HG03354 (cell line): ENCODE data around the gene NAA10.

Experiments
- ATAC-seq: cut with Tn5 transposase; IDR thresholded peaks from one replicate; pipeline ENCODE4 v1.9.1; 2021; ENCODE audit warnings: mild to moderate bottlenecking; ENCODE audit not compliant: unreplicated experiment, poor library complexity, severe bottlenecking

The NAA10 gene

DNA sequence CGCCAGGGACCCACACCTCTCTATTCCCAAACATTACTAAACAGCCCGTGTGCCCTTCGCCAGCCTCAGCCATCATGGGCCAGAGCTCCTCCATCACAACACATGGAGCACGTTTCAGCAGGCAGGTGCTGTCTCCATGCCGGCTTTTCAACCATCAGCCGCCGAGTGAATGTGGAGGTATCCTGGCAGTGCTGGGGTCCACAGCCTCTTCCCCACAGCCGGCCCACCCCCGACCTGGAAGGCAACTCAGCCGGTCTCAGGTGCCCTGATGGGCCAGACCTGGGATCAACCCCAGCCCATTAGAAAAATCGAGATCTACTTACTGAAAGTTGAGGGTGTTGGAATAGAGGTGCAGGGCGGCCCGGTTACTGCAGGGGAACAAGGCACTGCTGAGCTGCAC, 3.1 kb downstream of the NAA10 start:
- no peak for ATAC-seq

DNA sequence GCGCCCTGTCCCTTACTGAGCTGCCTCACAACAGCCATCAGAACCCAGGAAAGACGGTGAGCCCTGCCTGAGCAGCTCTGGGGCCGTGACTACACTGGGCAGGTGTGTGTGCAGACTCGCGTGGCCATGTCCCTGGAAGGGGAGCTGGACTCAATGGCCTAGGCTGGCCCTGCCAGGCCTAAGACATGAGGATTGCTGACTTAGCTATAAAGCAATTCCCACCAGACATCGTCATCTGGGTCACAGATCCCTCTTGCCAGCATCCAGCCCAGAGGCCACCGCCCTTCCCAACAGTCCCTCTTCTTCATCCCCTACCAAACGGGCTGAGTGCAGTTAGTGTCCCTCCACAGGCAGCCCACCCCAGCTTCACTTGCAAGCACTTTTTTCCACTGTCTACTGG, 3.7 kb downstream of the NAA10 start:
- ATAC-seq = no peak

DNA sequence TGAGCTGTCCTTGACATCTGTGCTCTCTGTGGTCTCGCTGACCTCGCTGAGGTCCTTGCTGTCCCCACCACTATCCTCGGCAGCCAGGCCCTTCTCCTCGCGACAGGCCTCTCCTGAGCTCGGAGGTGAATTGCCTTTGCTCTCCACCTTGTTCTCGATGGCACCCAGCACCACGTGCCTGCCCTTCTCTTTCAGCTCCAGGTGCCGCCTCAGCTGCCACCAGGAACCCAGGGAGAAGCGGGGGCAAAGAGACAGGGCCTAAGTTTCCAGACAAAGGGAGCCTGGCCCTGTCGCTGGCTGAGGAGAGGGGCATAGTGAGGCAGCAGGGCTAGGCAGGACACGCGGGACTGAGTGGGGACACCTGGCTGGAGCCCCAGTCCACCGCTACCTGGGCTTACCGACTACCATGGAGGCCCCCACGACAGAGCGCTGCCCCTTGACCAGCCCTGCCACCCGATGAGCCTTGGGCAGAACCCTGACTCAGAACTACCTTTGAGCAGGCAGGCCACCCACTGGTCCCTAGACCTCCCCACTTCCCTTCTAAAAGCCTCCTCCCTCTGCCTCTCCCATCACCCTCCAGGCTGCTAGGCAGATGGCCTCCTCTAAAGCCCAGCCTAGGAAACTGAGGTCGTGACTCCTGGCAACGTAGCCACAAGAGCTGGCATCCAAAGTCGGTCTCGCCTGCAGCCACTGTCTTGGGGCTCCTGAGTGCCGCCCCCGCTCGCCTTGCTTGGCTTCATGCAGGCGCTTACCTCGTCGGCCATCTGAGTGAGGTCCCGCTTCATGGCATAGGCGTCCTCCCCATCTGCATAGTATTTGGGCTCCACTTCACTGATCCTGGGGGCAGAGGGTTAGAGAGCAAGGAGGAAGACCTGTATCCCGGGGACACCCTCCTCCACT, 4.6 kb downstream of the NAA10 start:
- ATAC-seq = no peak

DNA sequence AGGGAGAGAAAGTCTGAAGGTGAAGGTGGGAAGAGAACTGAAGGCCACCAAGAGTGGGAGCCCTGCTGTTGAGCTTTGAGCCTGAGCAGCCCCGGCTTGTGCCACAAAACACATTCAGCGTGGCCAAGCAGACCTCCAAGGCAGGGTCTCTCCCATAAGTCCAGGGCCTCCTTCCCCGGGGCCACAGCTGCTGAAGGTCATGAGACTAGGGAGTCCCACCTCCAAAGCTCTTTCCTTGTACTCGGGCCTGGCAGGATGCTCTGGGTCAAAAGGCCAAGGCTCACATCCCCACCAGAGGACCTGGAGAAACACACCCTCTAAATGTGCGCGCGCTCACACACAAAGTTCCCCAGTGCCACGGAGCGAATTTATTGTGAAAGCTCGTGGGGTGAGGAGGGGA, 5.3 kb downstream of the NAA10 start:
- no peak for ATAC-seq

DNA sequence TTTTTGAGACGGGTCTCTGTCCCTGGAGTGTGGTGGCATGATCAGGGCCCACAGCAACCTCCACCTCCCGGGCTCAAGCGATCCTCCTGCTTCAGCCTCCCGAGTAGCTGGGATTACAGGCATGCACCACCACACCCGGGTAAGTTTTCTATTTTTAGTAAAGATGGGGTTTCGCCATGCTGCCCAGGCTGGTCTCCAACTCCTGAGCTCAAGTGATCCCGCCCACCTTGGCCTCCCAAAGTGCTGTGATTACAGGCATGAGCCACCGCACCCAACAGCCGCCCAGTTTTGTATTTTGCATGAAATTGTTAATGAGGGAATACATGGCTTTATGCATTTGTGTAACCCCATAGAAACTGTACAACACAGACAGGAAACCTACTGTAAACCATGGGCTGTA, 6.0 kb downstream of the NAA10 start:
- ATAC-seq = no peak

DNA sequence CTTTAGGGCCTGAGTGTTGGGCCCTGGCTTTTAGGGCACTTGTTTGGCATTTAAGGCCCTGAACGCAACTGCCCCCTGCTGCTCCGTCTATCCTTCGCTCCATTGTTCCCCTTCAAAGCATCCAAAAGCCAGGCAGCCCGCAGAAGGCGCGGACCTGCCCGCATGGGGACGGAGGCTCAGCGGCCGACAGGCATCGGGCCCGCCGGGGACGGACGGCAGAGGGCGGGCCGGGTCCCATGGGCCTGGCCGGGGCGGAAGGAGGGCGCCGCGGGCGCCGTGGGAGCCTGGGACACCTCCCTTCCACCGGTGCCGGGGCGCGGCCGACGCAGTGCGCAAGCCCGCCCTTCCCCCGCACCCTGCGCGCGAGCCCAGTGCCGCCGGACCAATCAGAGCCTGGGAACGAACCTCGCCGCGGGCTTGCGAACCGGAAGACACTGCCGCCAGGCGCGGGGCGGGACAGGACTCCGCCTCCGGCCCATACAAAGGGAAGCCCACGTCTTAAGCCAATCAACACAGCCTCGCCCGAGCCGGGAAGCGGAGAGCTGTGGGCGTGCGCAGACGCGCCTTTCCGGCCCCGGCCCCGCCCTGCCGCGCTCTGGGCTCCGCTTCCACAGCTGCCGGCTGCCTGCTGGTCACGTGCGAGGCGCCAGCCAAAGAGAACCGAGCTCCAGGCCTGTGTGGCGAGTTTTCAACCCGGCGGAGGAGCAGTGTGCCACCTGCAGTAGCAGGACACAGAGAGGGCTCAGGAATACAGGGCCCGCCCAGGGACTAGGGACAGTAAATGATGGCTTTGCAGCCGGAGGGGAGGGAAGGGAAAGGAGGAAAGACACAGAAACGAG, 6.7 kb downstream of the NAA10 start:
- peak; percentile 82 for ATAC-seq

DNA sequence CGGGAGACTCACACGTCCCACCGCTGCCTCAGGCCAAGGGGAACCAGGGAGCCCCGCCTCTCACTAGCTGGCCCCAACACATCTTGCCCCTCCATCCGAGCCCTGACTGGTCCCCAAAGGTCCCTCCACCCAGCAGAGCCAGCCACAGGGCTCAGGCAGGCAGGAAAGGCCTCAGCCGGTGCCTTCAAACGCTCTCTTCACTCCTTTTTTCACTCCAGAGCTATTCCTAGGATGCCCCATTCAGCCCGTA, 7.2 kb downstream of the NAA10 start:
- ATAC-seq = peak; percentile 0

DNA sequence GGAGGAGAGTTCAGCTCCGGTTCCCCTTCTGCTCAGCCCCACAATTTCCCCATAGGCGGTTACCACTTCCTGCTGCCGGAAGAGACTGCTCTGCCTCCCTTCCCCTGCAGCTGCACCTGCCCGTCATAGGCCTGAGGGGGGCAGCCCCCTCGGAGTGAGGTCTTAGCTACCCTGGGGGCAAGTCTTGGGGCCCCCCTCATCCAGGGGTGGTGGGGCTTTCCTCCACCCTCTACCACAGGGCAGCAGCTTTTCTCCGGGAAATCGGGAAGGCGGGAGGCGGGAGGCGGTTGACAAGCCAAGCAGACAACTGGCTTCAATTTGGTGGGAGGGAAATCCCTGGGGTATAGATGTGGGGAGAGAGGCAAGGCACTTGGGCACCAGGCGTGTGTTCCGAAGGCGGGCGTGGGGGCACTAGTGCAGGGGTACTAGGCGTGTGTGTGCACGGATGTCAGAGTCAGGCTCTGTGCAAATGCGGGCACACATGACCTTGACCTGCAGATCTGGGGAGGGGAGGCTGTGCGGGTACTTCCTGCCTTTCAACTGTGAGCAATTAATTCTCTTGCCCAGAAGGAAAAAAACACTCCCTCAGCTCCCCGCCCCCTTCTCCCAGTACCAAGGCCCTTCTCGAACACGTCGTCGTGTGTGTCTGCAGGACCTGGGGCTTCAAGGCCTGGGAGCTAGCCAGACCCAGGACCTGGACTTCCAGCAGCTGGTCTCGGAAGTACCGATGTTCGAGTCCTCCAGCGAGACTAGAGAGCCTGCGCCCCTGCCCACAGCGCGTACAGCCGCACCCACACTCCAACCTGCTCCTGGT, 7.8 kb downstream of the NAA10 start:
- ATAC-seq = peak; percentile 55

DNA sequence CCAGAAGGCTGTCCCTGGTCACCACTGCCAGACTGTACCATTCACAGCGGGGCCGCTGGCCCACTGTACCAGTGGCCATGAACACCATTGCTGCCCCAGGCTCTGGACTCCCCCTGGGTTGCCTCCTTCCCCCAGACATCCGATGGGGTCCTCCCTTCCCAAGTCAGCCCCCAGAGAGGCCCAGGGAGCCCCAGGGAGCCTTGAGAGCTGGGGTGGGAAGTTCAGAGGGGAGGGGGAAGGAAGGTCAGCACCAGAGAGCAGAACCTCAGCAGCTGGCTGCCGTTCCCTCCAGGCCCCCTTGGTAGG, 8.3 kb downstream of the NAA10 start:
- ATAC-seq = peak; percentile 0

DNA sequence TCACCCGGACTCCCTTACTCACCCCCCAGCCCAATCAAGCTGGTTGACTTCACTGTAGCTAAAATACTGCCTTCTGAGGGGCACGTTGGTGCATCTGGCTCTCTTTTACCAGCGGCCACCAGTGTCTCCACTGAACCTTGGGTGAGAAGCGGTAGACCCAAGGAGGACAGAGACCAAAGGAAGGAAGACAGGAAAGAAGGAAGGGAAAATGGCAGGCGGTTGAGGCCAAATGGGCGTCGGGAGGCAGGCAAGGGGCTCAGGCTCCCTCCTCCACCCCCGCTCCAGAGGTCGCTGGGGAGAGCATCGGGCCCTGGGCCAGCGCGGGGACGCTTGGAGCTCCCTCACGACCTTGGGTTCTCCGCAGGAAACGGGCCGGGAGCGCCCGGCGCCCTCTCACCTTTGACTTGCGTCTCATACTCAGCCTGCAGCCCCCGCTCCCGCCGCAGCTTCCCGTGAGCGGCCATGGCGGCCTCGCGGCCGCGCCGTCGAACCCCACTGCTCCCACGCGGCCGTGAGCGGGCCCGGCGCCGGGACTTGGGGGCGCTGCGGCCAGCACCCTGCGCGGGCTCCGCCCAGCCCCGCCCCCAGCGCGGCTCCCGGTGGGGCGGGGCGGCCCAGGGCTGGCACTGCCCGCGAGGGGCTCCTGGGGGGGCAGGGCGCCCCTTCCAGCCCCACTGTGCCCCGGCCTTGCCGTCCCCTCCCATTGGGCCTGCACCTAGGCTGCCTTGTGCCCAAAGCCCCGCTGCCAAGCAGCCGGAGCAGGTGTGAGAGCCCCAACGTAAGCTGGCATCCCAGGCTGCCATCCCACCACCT, 8.9 kb downstream of the NAA10 start, which contains the start of gene ARHGAP4:
ARHGAP4 (minus strand) TSS at position 526 of the 813 bp plus-strand sequence; CDS start at position 464, 62 bp downstream.
- no peak for ATAC-seq

DNA sequence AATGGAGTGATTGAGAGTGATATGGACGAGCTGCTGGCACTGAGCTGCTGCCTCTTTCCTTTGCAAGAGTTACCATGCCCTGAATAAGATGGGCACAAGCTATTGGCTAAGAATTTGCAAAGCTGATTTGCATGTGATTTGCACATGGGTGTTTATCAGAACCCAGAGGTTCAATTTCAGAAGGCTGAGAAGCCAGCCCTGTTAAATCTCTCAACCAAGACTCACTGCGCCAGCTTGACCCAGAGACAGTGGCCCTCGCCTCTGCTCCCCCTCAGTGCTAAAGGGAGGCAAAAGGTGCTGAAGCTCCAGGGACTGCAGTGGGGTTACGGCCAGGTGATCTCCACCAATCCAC, 9.5 kb downstream of the NAA10 start:
- ATAC-seq = no peak

DNA sequence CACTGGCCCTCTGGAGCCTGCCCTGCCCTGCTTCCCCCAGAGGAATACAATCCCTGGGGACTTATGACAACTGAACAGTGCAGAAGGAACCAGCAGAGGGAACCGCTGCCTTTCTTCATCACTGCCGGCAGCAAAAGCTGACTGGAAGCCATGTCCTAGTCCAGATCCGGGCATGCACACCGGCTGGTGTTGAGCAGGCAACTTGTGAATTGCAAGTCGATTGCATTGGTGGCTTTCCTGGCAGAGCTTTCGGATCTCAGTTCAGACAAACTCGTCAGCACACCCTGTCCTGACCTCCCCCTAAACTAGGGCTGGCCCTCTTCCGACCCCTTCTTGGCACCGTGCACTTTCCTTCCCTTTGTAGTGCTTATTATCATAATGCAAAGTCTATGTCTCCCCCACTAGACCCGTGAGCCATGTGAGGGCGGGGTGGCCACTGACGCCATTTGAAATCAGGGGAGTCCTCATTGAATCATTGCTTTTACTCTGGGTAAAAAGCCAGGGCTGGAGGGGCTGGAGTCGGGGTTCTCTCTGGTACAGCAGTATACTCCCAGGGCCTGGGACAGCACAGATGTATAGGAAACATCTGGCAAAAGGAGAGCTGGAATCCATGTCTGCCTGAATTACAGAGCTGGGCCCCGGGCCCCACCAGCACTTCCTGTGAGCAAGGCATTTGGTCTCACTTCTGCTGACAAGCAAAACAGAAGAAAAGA, 10.5 kb downstream of the NAA10 start:
- no peak for ATAC-seq

DNA sequence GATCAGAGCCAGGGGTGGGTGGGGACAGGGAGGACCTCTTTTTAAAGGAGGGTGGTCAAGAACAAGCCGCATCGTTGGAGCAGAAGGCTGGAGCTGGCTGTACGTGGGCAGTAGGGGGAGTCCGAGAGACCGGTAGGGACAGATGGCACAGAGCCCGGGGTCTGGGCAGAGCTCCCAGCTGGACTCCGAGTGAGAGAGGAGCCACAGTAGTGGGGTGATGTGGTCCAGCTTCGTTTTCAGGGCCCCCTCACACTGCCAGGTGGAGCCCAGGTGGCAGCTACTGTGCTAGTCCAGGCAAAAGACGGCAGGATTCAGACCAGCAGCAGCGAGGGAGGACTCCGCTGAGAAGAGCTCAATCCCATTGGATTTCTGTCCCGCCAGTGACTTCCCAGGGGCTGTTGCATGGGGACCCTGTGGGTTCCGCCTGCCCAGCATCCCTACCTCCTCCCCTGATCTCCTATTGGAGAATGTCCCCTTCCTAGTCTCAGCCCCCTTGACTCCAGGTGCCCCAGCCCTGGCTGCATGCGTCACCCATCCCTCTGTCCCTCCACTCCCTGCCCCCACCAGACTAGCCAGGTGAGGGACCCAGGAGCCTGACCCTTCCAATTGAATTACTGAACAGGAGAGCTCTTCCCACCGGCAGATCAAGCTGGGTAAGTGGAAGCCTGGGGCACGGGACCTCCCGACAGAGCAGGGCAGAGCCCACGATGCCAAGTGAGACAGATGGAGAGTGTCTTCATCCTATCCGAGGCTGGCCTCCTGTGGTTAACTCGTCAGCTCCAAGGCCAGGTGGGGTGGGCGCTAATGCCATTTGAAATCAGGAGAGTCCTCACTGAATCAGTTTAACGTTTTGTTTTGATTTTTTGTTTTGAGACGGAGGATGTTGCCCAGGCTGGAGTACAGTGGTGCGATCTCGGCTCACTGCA, 11.6 kb downstream of the NAA10 start:
- no peak for ATAC-seq

DNA sequence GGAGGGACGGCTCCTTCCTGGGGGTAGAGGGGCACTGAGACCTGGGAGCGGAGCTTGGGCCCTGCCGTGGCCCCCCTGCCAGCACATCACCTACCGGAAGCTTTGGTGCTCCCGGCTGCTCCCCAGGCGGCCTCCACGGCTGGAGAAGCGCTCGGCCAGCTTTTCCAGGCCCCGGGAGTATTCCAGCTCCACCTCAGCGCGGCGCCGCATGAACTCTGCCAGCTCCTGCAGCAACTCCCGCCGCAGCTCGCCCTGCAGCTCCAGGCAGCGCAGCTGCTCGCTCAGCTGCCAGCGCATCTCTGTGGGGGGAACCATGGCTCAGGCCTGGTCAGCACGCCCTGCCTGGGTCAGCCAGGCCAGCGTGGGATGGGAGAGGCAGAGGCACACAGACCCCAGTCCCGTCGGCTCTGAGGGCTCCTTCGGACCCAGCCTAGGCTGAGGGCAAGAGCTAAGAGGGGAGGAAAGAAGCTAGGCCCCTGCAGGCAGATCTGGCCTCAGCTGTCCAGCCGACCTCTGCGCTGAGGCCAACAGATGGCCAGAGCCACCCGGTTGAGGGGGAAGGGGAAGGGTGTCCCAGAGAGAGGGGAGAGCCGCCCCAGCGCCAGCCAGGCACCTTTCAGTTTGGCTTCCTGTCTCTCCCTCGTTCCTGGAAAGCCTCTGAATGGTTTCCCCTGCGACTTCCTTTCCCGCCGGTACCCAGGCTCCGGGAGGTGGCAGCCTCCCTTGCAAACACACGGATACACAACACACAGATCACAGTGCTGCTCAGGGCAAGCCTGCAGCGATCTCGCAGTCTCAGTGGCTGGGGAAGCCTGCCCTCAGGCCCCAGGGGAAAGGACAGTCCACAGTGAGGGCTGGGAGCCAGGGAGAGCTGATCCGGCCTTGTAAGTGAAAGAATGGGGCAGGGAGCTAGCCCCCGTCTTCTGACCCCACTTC, 13.1 kb downstream of the NAA10 start:
- no peak for ATAC-seq

DNA sequence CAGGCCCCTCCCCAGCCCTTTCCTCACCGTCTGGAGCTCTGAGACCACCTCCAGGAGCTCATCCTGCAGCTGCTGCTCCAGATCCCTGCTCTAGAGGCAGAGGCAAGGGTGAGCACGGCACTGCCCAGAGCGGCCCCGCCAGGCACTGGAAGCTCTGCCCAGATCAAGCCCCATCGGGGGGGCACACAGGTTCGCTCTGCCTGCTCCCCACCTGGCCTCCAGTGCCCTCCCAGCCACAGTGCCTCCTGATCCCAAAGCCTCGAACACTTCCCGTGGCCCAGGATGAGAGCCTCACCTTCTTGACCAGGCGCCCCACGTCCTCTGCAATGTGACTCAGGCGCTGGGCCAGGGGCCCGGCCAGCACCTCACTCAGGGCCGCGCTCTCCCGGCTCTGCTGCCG, 13.8 kb downstream of the NAA10 start:
- no peak for ATAC-seq

DNA sequence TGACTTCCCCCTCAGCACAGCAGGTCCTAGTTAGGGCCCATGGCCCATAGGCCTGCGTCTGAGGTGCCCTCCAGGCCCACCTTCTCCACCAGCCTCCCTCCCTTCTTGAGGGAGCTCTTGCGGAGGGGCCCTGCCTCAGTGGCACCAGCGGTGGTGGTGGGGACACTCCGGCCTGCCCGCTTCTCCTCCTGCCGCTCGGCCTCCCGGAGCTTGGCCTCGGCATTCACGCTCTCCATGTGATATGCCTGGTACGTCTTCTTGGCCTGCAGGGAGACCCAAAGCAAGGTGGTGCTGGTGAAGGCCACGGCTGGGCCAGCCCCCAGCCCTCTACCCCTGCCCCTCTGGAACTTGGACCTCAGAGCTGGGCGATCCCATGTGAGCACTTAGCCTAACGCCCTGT, 14.3 kb downstream of the NAA10 start:
- no peak for ATAC-seq

DNA sequence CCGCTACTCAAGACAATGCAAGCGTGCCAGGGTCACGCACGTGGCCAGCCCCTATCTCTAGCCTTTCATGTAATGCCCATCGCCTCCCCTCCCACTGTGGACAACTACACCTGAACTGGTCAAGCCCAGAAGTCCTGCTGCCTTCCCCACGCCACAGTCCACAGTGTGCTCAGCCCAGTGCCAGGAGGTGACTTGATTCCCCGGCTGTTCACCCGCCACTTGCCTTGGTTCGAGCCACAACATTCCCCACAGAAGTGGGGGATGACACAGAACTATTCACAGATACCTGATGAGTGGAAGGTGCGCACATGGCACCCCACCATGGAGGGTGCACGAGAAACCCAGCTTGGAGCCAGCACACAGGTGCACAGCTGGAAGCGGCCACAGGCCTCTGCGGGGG, 15.6 kb downstream of the NAA10 start:
- ATAC-seq = no peak
